Measurements from ENCODE around the gene ELL2.
"Not testable (repeated sequence)": the region's sequence is repeated elsewhere in the genome, so short reads cannot be mapped to it uniquely, and the experiment has no call there.

Gene ELL2

GRCh38 chr5:95837492-95837891 lies 124.2 kb downstream of the ELL2 start:
- DNase-seq (ENCODE audit: low read depth), result no peak

DNA sequence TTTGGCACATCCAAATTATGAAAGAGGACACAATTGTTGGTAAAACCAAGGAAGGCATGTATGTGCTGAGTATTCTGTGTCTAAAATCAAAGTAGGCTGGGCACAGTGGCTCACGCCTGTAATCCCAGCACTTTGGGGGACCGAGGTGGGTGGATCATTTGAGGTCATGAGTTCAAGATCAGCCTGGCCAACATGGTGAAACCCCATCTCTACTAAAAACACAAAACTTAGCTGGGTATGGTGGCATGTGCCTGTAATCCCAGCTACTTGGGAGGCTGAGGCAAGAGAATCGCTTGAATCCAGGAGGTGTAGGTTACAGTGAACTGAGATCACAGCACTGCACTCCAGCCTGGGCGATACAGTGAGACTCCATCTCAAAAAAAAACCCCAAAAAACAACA lies 124.7 kb downstream of the ELL2 start:
- not testable (repeated sequence) for DNase-seq (ENCODE audit: low read depth)

- no peak for DNase-seq (ENCODE audit: low read depth)
Measured at GRCh38 chr5:95836544-95836943, 125.1 kb downstream of the ELL2 start.

DNA sequence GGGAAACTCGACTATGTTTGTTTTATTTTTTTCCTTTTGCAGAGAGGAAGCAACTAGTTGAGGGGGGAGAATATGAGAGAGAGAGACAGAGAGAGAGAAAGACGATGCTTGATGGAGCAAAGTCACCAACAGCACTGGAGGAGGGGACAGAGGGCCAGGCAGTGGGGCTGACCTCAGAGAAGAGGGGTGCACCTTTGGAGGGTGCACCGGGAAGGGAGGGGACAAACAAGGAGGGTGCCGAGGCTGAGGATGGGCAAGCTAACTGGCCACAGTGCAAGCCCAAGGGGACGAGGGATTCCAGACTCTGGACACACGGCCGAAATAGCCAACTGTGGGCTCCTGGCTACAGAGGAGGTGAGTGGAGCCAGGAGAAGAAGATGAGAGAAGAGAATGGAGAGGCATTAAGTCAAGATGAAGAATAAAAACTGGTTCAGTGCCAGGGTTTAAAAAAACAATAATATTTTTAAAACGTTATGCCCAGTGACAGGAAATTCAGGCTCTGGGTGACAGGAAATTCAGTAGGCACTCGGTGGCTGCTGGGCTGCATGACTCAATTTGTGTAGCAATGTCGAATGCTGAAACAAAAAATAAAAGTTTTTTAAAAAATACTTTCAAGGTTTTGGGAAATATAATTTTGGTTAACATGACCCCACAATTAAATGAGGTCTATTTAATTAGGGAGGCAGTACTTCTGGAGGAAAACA lies 125.8 kb downstream of the ELL2 start:
- no peak for DNase-seq (ENCODE audit: low read depth)
